C1 segment of cervical spinal cord (tissue), 14 donors: Measurements from ENCODE around the gene LRRC28.
"Not testable (repeated sequence)": the region's sequence is repeated elsewhere in the genome, so short reads cannot be mapped to it uniquely, and the experiment has no call there.

Source experiments
- DNase-seq, 14 donors: peaks; one replicate each; lab custom pipeline; 2025; lab: John Stamatoyannopoulos, UW

LRRC28 gene

GRCh38 chr15:99250857-99251841 lies at the start of gene LRRC28:
LRRC28 (plus strand) TSS chr15:99251481; CDS start chr15:99255958, 4,477 bp downstream.
- DNase-seq, result peak; percentile 65 to 99 (median 94)

- no peak for DNase-seq
Measured at GRCh38 chr15:99202176-99202552, 49.1 kb upstream of the LRRC28 start.

- no peak for DNase-seq
Measured at GRCh38 chr15:99207672-99208071, 43.6 kb upstream of the LRRC28 start.

- no peak for DNase-seq
Measured at GRCh38 chr15:99209326-99209725, 42.0 kb upstream of the LRRC28 start.

- DNase-seq, result no peak
Measured at GRCh38 chr15:99210334-99210733, 40.9 kb upstream of the LRRC28 start.

GRCh38 chr15:99211926-99212325 lies 39.4 kb upstream of the LRRC28 start:
- no peak for DNase-seq

- DNase-seq, result no peak
Measured at GRCh38 chr15:99212406-99212805, 38.9 kb upstream of the LRRC28 start.

- DNase-seq, result peak in 11 of 14 donors; percentile 7 to 56 (median 40)
Measured at GRCh38 chr15:99213187-99213811, 38.0 kb upstream of the LRRC28 start.

- DNase-seq, result no peak
Measured at GRCh38 chr15:99224372-99225214, 26.7 kb upstream of the LRRC28 start.

GRCh38 chr15:99226802-99227201 lies 24.5 kb upstream of the LRRC28 start:
- DNase-seq, result no peak

GRCh38 chr15:99228120-99228770 lies 23.0 kb upstream of the LRRC28 start:
- DNase-seq, result no peak

- DNase-seq, result no peak
Measured at GRCh38 chr15:99230867-99231266, 20.4 kb upstream of the LRRC28 start.

GRCh38 chr15:99232740-99233139 lies 18.5 kb upstream of the LRRC28 start:
- DNase-seq, result no peak

- DNase-seq, result not testable (repeated sequence)
Measured at GRCh38 chr15:99234160-99234559, 17.1 kb upstream of the LRRC28 start.

GRCh38 chr15:99238849-99239248 lies 12.4 kb upstream of the LRRC28 start:
- DNase-seq, result no peak

- DNase-seq, result no peak
Measured at GRCh38 chr15:99239545-99240198, 11.6 kb upstream of the LRRC28 start.

- no peak for DNase-seq
Measured at GRCh38 chr15:99241752-99242151, 9.5 kb upstream of the LRRC28 start.

- DNase-seq, result no peak
Measured at GRCh38 chr15:99244306-99244705, 7.0 kb upstream of the LRRC28 start.

GRCh38 chr15:99247062-99247461 lies 4.2 kb upstream of the LRRC28 start:
- DNase-seq, result no peak

GRCh38 chr15:99248000-99248715 lies 3.1 kb upstream of the LRRC28 start:
- no peak for DNase-seq
